ENCODE results near the gene PFKFB1.
A peak's percentile ranks its signal among the peaks of the same experiment; 100 is the strongest.

- TF ChIP-seq, protein P1, sequence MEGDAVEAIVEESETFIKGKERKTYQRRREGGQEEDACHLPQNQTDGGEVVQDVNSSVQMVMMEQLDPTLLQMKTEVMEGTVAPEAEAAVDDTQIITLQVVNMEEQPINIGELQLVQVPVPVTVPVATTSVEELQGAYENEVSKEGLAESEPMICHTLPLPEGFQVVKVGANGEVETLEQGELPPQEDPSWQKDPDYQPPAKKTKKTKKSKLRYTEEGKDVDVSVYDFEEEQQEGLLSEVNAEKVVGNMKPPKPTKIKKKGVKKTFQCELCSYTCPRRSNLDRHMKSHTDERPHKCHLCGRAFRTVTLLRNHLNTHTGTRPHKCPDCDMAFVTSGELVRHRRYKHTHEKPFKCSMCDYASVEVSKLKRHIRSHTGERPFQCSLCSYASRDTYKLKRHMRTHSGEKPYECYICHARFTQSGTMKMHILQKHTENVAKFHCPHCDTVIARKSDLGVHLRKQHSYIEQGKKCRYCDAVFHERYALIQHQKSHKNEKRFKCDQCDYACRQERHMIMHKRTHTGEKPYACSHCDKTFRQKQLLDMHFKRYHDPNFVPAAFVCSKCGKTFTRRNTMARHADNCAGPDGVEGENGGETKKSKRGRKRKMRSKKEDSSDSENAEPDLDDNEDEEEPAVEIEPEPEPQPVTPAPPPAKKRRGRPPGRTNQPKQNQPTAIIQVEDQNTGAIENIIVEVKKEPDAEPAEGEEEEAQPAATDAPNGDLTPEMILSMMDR (IDR thresholded peaks at IDR 0.05; ENCODE audit: low read depth, low read length): no peak
- peak; percentile 91 for TF ChIP-seq POLR2A (IDR thresholded peaks at IDR 0.05; ENCODE audit: extremely low read depth, insufficient read length)
These were observed 6.0 kb upstream of the PFKFB1 start, which contains the start of gene APEX2 for GRCh38 chrX:54999717-55000598.

Data from NB4 (cell line).